GM19455 (cell line): ENCODE measurements around the gene PLEKHO2.
"Not testable (repeated sequence)": the region's sequence is repeated elsewhere in the genome, so short reads cannot be mapped to it uniquely, and the experiment has no call there.

Source experiments
- ATAC-seq: cut with Tn5 transposase; IDR thresholded peaks from one replicate; pipeline ENCODE4 v1.9.1; 2021; ENCODE audit not compliant: unreplicated experiment

Gene PLEKHO2

GRCh38 chr15:64841344-64842095 is at the start of gene PLEKHO2:
Gene PLEKHO2 (plus strand): TSS chr15:64841915. CDS start chr15:64842017, 102 bp downstream.
- peak; percentile 66 for ATAC-seq

GRCh38 chr15:64792282-64792681 is 49.4 kb upstream of the PLEKHO2 start:
- ATAC-seq = no peak

GRCh38 chr15:64795299-64795698 is 46.4 kb upstream of the PLEKHO2 start:
- ATAC-seq = not testable (repeated sequence)

GRCh38 chr15:64795921-64796320 is 45.8 kb upstream of the PLEKHO2 start:
- not testable (repeated sequence) for ATAC-seq

- not testable (repeated sequence) for ATAC-seq
These were observed 42.8 kb upstream of the PLEKHO2 start for GRCh38 chr15:64798905-64799304.

GRCh38 chr15:64800476-64800875 is 41.2 kb upstream of the PLEKHO2 start:
- no peak for ATAC-seq

- no peak for ATAC-seq
These were observed 38.2 kb upstream of the PLEKHO2 start for GRCh38 chr15:64803526-64803925.

- no peak for ATAC-seq
These were observed 37.1 kb upstream of the PLEKHO2 start for GRCh38 chr15:64804619-64805018.

GRCh38 chr15:64806509-64806908 is 35.2 kb upstream of the PLEKHO2 start:
- no peak for ATAC-seq

GRCh38 chr15:64807051-64807749 is 34.5 kb upstream of the PLEKHO2 start:
- ATAC-seq = no peak

GRCh38 chr15:64807751-64808222 is 33.9 kb upstream of the PLEKHO2 start:
- no peak for ATAC-seq

GRCh38 chr15:64808785-64809453 is 32.8 kb upstream of the PLEKHO2 start:
- ATAC-seq = no peak

GRCh38 chr15:64809649-64810496 is 31.8 kb upstream of the PLEKHO2 start:
- no peak for ATAC-seq

- ATAC-seq = no peak
These were observed 31.0 kb upstream of the PLEKHO2 start for GRCh38 chr15:64810497-64811326.

- ATAC-seq = no peak
These were observed 28.6 kb upstream of the PLEKHO2 start for GRCh38 chr15:64813075-64813474.

GRCh38 chr15:64814283-64814682 is 27.4 kb upstream of the PLEKHO2 start:
- not testable (repeated sequence) for ATAC-seq

- ATAC-seq = not testable (repeated sequence)
These were observed 26.8 kb upstream of the PLEKHO2 start for GRCh38 chr15:64814965-64815364.

- no peak for ATAC-seq
These were observed 25.3 kb upstream of the PLEKHO2 start for GRCh38 chr15:64816452-64816851.

GRCh38 chr15:64824929-64825430 is 16.7 kb upstream of the PLEKHO2 start:
- ATAC-seq = peak; percentile 1
